Lower lobe of right lung (tissue), 2 donors: ENCODE results near the gene NHS. TPM values are rescaled to one million over a fixed set of nuclear protein-coding genes. Genes with fewer than 3 reads are reported as not detected.

Experiments used
- ATAC-seq, 2 donors: fragments of 200-7000 bp; cut with Tn5 transposase; one replicate each; pipeline ENCODE4 v1.9.1; 2020 to 2022; ENCODE audit warnings: mild to moderate bottlenecking in 2 of 2, moderate library complexity in 2 of 2
- DNase-seq: peaks from one replicate; pipeline ENCODE4 v3.0.0-alpha.2; 2020
- H3K27ac ChIP-seq: fragments of 200-600 bp; one replicate; pipeline ENCODE4 v1.8.0; 2022
- H3K27me3 ChIP-seq: fragments of 200-600 bp; one replicate; pipeline ENCODE4 v1.8.0; 2022; ENCODE audit warnings: low read depth
- H3K36me3 ChIP-seq: fragments of 200-600 bp; one replicate; pipeline ENCODE4 v1.8.0; 2022; ENCODE audit warnings: mild to moderate bottlenecking
- H3K4me1 ChIP-seq: fragments of 200-600 bp; one replicate; pipeline ENCODE4 v1.8.0; 2022
- H3K4me3 ChIP-seq: fragments of 200-600 bp; one replicate; pipeline ENCODE4 v1.8.0; 2022; ENCODE audit warnings: mild to moderate bottlenecking
- H3K9me3 ChIP-seq: fragments of 200-600 bp; one replicate; pipeline ENCODE4 v1.8.0; 2022
- intact Hi-C: fragments of 100-400 bp; cut with DNase I; formaldehyde crosslinking; loops from one replicate; pipeline ENCODE4 v1.11.0; 2022
- total RNA-seq: library from RNA; stranded (reverse); fragmentation: NEBNext Ultra II Directional; extraction: Animal tissue kit (Norgen Biotek cat#: 25700); gene quantifications from one replicate; pipeline ENCODE4 v1.2.1, GENCODE V29; 2021
- TF ChIP-seq, protein P1 (sequence below): fragments of 200-600 bp; IDR thresholded peaks from one replicate; pipeline ENCODE4 v1.8.0; 2022; ENCODE audit warnings: antibody characterized with exemption, mild to moderate bottlenecking
- donor health status: DM: no; HTN: yes; CAD: no; lungs with severe emphysema.

Gene NHS
- total RNA-seq, 1 donor from 2014 or later = 2.7 TPM

DNA sequence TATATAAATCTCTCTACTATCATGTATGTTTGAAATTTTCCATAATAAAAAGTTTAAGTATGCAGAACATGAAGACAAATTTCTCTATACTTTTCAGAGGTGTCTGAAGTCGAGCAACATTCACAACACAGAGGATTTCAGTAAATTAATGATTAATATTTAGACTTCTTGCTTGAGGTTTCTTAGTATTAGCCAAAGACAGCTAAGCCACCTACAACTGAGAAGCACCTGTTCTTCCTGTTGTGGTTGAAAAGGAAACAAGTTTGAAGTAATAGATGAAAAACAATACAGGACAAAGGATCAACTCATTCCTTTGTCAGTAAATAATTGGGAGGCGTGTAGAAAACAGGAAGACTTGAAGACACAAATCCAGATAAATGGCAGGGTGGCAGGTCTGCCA is 383.4 kb downstream of the NHS start:
- Histone ChIP-seq H3K36me3 (peaks cover 5% of the 10 kb centered on the region), H3K27ac (no peak overlapping the region), H3K4me3 (no peak overlapping the region), H3K4me1 (no peaks in the 10 kb centered on the region), H3K27me3 (no peaks in the 10 kb centered on the region), H3K9me3 (no peaks in the 10 kb centered on the region)
- intact Hi-C loops = no loop called here
- TF ChIP-seq, protein P1, sequence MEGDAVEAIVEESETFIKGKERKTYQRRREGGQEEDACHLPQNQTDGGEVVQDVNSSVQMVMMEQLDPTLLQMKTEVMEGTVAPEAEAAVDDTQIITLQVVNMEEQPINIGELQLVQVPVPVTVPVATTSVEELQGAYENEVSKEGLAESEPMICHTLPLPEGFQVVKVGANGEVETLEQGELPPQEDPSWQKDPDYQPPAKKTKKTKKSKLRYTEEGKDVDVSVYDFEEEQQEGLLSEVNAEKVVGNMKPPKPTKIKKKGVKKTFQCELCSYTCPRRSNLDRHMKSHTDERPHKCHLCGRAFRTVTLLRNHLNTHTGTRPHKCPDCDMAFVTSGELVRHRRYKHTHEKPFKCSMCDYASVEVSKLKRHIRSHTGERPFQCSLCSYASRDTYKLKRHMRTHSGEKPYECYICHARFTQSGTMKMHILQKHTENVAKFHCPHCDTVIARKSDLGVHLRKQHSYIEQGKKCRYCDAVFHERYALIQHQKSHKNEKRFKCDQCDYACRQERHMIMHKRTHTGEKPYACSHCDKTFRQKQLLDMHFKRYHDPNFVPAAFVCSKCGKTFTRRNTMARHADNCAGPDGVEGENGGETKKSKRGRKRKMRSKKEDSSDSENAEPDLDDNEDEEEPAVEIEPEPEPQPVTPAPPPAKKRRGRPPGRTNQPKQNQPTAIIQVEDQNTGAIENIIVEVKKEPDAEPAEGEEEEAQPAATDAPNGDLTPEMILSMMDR = no peak
- ATAC-seq (no peak), DNase-seq (no peak)

DNA sequence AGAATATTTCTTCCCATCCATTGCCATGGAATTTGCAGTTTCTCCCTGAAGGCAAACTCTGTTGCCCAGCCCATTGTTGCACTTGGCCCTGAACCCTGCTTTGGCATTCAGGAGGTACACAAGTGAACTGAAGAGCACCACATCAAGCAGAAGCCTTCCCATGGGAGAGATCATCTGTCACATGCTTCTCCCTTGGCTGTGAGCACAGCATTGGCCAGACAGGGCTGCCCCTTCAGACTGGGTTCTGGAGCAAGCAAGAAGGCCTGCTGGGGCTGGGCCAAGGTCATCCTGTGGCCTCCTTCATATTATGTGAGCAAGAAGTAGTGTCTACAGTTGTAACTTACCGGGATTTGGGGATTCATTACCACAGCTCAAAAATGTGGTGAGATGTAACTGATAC is 385.0 kb downstream of the NHS start:
- Histone ChIP-seq H3K9me3 (no peaks in the 10 kb centered on the region), H3K4me3 (no peak overlapping the region), H3K27me3 (no peaks in the 10 kb centered on the region), H3K4me1 (no peaks in the 10 kb centered on the region), H3K36me3 (no peaks in the 10 kb centered on the region), H3K27ac (no peak overlapping the region)
- no peak for DNase-seq
- ATAC-seq = no peak
- TF ChIP-seq, protein P1 = no peak
- intact Hi-C loops = no loop called here

DNA sequence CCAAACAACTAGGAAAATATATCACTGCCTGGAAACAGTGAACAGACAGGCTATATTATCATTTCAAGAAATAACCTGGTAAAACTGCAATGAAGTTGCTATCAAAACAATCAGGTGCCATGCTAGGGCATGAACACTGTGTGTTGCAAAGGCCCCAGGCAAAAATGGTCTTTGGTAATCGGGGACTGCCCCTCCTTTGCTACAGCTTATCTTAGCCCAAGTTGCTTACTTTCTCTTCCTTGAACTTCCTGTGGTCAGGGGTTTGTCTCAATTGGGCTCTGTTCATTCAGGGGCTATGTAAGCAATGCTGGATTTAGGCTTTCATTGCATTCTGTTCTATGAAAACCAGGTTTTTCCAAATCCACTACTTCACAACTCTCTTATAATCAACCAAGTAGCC is 392.7 kb downstream of the NHS start:
- Histone ChIP-seq H3K9me3 (no peaks in the 10 kb centered on the region), H3K4me3 (no peak overlapping the region), H3K4me1 (no peaks in the 10 kb centered on the region), H3K36me3 (no peaks in the 10 kb centered on the region), H3K27me3 (no peaks in the 10 kb centered on the region), H3K27ac (no peak overlapping the region)
- ATAC-seq (no peak), DNase-seq (no peak)
- TF ChIP-seq, protein P1 = no peak
- intact Hi-C loops = no loop called here

DNA sequence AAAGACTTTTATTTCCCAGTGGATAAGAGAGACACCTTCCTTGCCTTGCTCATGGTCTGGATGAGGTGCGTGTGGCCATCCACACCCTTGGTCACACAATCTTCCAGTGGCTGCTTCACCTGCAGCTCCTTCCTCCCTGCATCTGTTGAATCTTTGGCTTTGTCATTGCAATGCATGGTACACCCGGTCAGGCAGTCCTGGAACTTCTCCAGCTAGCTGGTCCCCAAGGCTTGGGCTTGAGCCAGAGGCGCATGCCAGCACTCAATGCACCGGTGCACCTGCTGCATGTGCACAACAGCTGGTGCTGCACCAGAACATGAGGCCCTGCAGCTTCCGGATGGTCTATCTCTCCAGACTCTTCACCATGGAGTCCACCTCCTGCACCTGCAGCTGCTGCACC is 394.0 kb downstream of the NHS start:
- Histone ChIP-seq H3K27me3 (no peaks in the 10 kb centered on the region), H3K9me3 (no peaks in the 10 kb centered on the region)
- no peak for DNase-seq

DNA sequence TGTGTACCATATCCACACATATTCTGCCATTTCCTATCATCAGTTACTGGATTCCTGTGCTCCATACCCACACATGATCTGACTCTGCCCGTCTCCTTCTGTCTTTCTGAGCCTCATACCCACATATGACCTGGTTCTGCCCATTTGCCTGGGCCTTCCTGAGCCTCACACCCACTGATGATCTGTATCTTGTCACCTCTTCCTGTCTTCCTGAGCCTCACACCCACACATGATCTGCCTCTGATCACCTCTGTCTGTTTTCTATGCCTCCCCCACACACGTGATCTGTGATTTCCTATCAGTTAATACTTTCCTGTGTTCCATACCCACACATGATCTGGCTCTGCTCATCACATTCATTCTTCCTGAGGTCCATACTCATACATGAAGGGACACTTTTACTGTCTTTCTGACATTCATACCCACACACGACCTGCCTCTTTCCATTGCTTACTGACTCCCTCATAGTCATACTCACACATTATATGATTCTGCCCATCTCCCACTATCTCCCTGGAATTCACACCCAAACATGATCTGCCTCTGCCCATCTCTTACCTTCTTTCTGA is 394.8 kb downstream of the NHS start:
- TF ChIP-seq, protein P1 = no peak
- ATAC-seq = no peak
- Histone ChIP-seq H3K27me3 (no peaks in the 10 kb centered on the region), H3K27ac (no peak overlapping the region), H3K36me3 (no peaks in the 10 kb centered on the region), H3K4me3 (no peak overlapping the region), H3K9me3 (no peaks in the 10 kb centered on the region), H3K4me1 (no peaks in the 10 kb centered on the region)
- DNase-seq = no peak
- intact Hi-C loops = no loop called here

More for the DNA sequence above, 394.0 kb downstream of the NHS start:
- ATAC-seq = no peak
- H3K27ac ChIP-seq = no peak overlapping the region
- TF ChIP-seq, protein P1 = no peak
- H3K36me3 ChIP-seq = no peaks in the 10 kb centered on the region
- intact Hi-C loops = no loop called here
- no peaks in the 10 kb centered on the region for H3K4me1 ChIP-seq
- no peak overlapping the region for H3K4me3 ChIP-seq
